ENCODE measurements around the gene TUT1. TPM values are rescaled to one million over a fixed set of nuclear protein-coding genes. Genes with fewer than 3 reads are reported as not detected.
"Not testable (repeated sequence)": the region's sequence is repeated elsewhere in the genome, so short reads cannot be mapped to it uniquely, and the experiment has no call there.

TUT1 gene
- polyA plus RNA-seq, 4 donors, result 18.7 to 25.0 (median 21.1) TPM

- DNase-seq (ENCODE audit: low read depth in 4 of 4, low spot score in 3 of 4), result no peak
Observed at GRCh38 chr11:62556875-62557631, 34.3 kb downstream of the TUT1 start.

GRCh38 chr11:62556108-62556874 is 35.0 kb downstream of the TUT1 start:
- DNase-seq (ENCODE audit: low read depth in 4 of 4, low spot score in 3 of 4), result no peak

- no peak for DNase-seq (ENCODE audit: low read depth in 4 of 4, low spot score in 3 of 4)
Observed at GRCh38 chr11:62555464-62556107, 35.7 kb downstream of the TUT1 start.

GRCh38 chr11:62554387-62555167 is 36.7 kb downstream of the TUT1 start:
- DNase-seq (ENCODE audit: low read depth in 4 of 4, low spot score in 3 of 4), result no peak

- DNase-seq (ENCODE audit: low read depth in 4 of 4, low spot score in 3 of 4), result no peak
Observed at GRCh38 chr11:62553839-62554361, 37.4 kb downstream of the TUT1 start.

- no peak for DNase-seq (ENCODE audit: low read depth in 4 of 4, low spot score in 3 of 4)
Observed at GRCh38 chr11:62553080-62553838, 38.1 kb downstream of the TUT1 start.

- no peak for DNase-seq (ENCODE audit: low read depth in 4 of 4, low spot score in 3 of 4)
Observed at GRCh38 chr11:62552485-62553079, 38.7 kb downstream of the TUT1 start.

- DNase-seq (ENCODE audit: low read depth in 4 of 4, low spot score in 3 of 4), result not testable (repeated sequence)
Observed at GRCh38 chr11:62550478-62550877, 40.8 kb downstream of the TUT1 start.

- no peak for DNase-seq (ENCODE audit: low read depth in 4 of 4, low spot score in 3 of 4)
Observed at GRCh38 chr11:62548545-62549335, 42.6 kb downstream of the TUT1 start.

GRCh38 chr11:62547691-62548281 is 43.5 kb downstream of the TUT1 start:
- no peak for DNase-seq (ENCODE audit: low read depth in 4 of 4, low spot score in 3 of 4)

- DNase-seq (ENCODE audit: low read depth in 4 of 4, low spot score in 3 of 4), result no peak
Observed at GRCh38 chr11:62546929-62547625, 44.2 kb downstream of the TUT1 start.

GRCh38 chr11:62546244-62546928 is 44.9 kb downstream of the TUT1 start, which contains the start of gene AHNAK:
TSS of gene AHNAK (minus strand) at chr11:62546806. CDS start at chr11:62536098, 10,708 bp downstream.
- DNase-seq (ENCODE audit: low read depth in 4 of 4, low spot score in 3 of 4), result no peak

- peak; percentile 85 to 90 (median 86) for DNase-seq (ENCODE audit: low read depth in 4 of 4, low spot score in 3 of 4)
Observed at GRCh38 chr11:62545437-62546243, 45.7 kb downstream of the TUT1 start.

- no peak for DNase-seq (ENCODE audit: low read depth in 4 of 4, low spot score in 3 of 4)
Observed at GRCh38 chr11:62544581-62545436, 46.5 kb downstream of the TUT1 start.
